Keratinocyte (primary cell): ENCODE data around the gene IGFBP6.

Experiments
- EZH2 ChIP-seq: IDR thresholded peaks from one replicate; pipeline ENCODE4 v1.6.1; 2012; ENCODE audit warnings: inconsistent platforms, mild to moderate bottlenecking, low read length, moderate library complexity
- TF ChIP-seq, protein P1 (sequence below), 3 experiments: IDR thresholded peaks in 1 of 3; conservative IDR thresholded peaks in 1 of 3; optimal IDR thresholded peaks in 1 of 3; 2 replicates in 2 of 3; 3 replicates in 1 of 3; pipeline versions ENCODE3 to v1.5.1; 2011; ENCODE audit warnings: low read length in 3 of 3, mild to moderate bottlenecking in 3 of 3, moderate library complexity in 2 of 3, control low read depth in 1 of 3, inconsistent platforms in 1 of 3; ENCODE audit not compliant: insufficient read depth in 2 of 3; ENCODE audit errors: extremely low read depth in 1 of 3

- TF ChIP-seq, protein P1, sequence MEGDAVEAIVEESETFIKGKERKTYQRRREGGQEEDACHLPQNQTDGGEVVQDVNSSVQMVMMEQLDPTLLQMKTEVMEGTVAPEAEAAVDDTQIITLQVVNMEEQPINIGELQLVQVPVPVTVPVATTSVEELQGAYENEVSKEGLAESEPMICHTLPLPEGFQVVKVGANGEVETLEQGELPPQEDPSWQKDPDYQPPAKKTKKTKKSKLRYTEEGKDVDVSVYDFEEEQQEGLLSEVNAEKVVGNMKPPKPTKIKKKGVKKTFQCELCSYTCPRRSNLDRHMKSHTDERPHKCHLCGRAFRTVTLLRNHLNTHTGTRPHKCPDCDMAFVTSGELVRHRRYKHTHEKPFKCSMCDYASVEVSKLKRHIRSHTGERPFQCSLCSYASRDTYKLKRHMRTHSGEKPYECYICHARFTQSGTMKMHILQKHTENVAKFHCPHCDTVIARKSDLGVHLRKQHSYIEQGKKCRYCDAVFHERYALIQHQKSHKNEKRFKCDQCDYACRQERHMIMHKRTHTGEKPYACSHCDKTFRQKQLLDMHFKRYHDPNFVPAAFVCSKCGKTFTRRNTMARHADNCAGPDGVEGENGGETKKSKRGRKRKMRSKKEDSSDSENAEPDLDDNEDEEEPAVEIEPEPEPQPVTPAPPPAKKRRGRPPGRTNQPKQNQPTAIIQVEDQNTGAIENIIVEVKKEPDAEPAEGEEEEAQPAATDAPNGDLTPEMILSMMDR (optimal IDR thresholded peaks at IDR 0.05 in 1 of 3, IDR thresholded peaks at IDR 0.05 in 1 of 3, conservative IDR thresholded peaks at IDR 0.05 in 1 of 3; ENCODE audit: extremely low read depth in 1 of 3, insufficient read depth in 2 of 3, low read length in 3 of 3): no peak
- TF ChIP-seq EZH2: no peak
Observed at GRCh38 chr12:53096089-53096741, 1.3 kb upstream of the IGFBP6 start.
